Smooth muscle cell (in vitro differentiated cells): ENCODE results near the gene CEP57. TPM values are rescaled to one million over a fixed set of nuclear protein-coding genes. Genes with fewer than 3 reads are reported as not detected.

Experiments
- DNase-seq: peaks from one replicate; lab custom pipeline; 2025; ENCODE audit not compliant: unreplicated experiment; lab: John Stamatoyannopoulos, UW
- H2AFZ ChIP-seq: fragments of 200-600 bp; sonication (generic); 2 replicates; pipeline ENCODE4 v1.6.0; 2016; ENCODE audit warnings: antibody characterized with exemption, low read depth, mild to moderate bottlenecking
- H3F3A ChIP-seq: fragments of 200-600 bp; sonication (generic); 2 replicates; pipeline ENCODE4 v1.6.0; 2017; ENCODE audit warnings: antibody characterized with exemption, low read depth
- H3K27ac ChIP-seq: fragments of 200-600 bp; sonication (generic); 2 replicates; pipeline ENCODE4 v1.5.1; 2016; ENCODE audit warnings: low read depth, mild to moderate bottlenecking
- H3K27me3 ChIP-seq: fragments of 200-600 bp; sonication (generic); 2 replicates; pipeline ENCODE4 v1.6.1; 2016; ENCODE audit warnings: low read depth, mild to moderate bottlenecking
- H3K36me3 ChIP-seq: fragments of 200-600 bp; sonication (generic); 2 replicates; pipeline ENCODE4 v1.5.1; 2016; ENCODE audit warnings: low read depth
- H3K4me1 ChIP-seq: fragments of 200-600 bp; sonication (generic); 2 replicates; pipeline ENCODE4 v1.5.1; 2016; ENCODE audit warnings: low read depth
- H3K4me2 ChIP-seq: fragments of 200-600 bp; sonication (generic); 2 replicates; pipeline ENCODE4 v1.6.0; 2016; ENCODE audit warnings: mild to moderate bottlenecking
- H3K4me3 ChIP-seq: fragments of 200-600 bp; sonication (generic); 2 replicates; pipeline ENCODE4 v1.5.1; 2016; ENCODE audit warnings: mild to moderate bottlenecking
- H3K79me2 ChIP-seq: fragments of 200-600 bp; sonication (generic); 2 replicates; pipeline ENCODE4 v1.6.0; 2016; ENCODE audit warnings: low read depth, mild to moderate bottlenecking
- H3K9ac ChIP-seq: fragments of 200-600 bp; sonication (generic); 2 replicates; pipeline ENCODE4 v1.6.0; 2016; ENCODE audit warnings: low read depth
- H3K9me3 ChIP-seq: fragments of 200-600 bp; sonication (generic); replicated peaks from 2 replicates; pipeline ENCODE4 v1.5.1; 2016; ENCODE audit warnings: low read depth
- H4K20me1 ChIP-seq: fragments of 200-600 bp; sonication (generic); 2 replicates; pipeline ENCODE4 v1.6.0; 2016; ENCODE audit warnings: low read depth
- CTCF ChIP-seq: fragments of 200-600 bp; sonication (generic); IDR thresholded peaks from 2 replicates; pipeline ENCODE4 v1.5.1; 2017; ENCODE audit warnings: borderline replicate concordance, mild to moderate bottlenecking, antibody characterized with exemption; ENCODE audit not compliant: insufficient read depth, poor library complexity, severe bottlenecking
- WGBS: methylation state at CpG from one replicate; pipeline ENCODE4 v1.1.7; 2016; ENCODE audit warnings: low lambda C conversion rate; 5-methylcytosine and 5-hydroxymethylcytosine counted together
- polyA plus RNA-seq: library from polyadenylated mRNA; unstranded; fragments of >200 nt; fragmentation: Nextera tagmentation; extraction: Ambion mirVana; gene quantifications from 2 replicates; pipeline ENCODE4 v1.2.1, GENCODE V29; 2016
- total RNA-seq: library from RNA; depleted of rRNA; stranded (reverse); fragments of >200 nt; gene quantifications from 2 replicates; pipeline ENCODE4 v1.2.3, GENCODE V29; 2014

Gene CEP57
- total and polyA plus RNA-seq, 2 experiments from 2014 or later, result 37.4 to 67.7 TPM

- H3K27me3 ChIP-seq, result no peaks in the 10 kb centered on the region
These were observed 9.2 kb downstream of the CEP57 start for GRCh38 chr11:95799546-95799945.

DNA sequence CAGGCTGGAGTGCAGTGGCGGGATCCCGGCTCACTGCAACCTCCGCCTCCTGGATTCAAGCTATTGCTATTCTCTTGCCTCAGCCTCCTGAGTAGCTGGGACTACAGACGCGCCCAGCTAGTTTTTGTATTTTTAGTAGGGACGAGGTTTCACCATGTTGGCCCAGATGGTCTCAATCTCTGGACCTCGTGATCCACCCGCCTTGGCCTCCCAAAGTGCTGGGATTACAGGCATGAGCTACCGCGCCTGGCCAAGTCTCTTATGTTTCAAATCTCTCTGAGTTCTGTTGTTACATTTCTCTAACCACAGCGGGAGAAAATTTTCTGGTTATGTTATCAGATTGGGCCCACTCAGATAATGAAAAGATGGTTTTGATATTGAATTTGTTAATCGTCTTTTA lies 10.1 kb downstream of the CEP57 start:
- Histone ChIP-seq H3K36me3 (peaks cover 3% of the 10 kb centered on the region), H3K27ac (peak overlapping the region; percentile 81), H2AFZ (no peak overlapping the region), H3F3A (peaks cover 24% of the 10 kb centered on the region), H3K9ac (peak overlapping the region; percentile 15), H4K20me1 (peaks cover 4% of the 10 kb centered on the region), H3K4me2 (peak overlapping the region; percentile 19), H3K9me3 (no peaks in the 10 kb centered on the region), H3K4me3 (no peak overlapping the region), H3K79me2 (peaks cover 39% of the 10 kb centered on the region), H3K4me1 (peaks cover 5% of the 10 kb centered on the region), H3K27me3 (no peaks in the 10 kb centered on the region)
- no peak for DNase-seq
- WGBS, result 36% methylated on average over 12 of the region's 12 CpGs
- TF ChIP-seq CTCF, result no peak

More at GRCh38 chr11:95799546-95799945, 9.2 kb downstream of the CEP57 start:
- DNase-seq, result no peak
- H2AFZ ChIP-seq, result no peak overlapping the region
- peak overlapping the region; percentile 50 for H3K9ac ChIP-seq
- peaks cover 5% of the 10 kb centered on the region for H3K4me1 ChIP-seq
- no peak overlapping the region for H3K4me3 ChIP-seq
- H3K27ac ChIP-seq, result peak overlapping the region; percentile 81
- no peaks in the 10 kb centered on the region for H3K36me3 ChIP-seq
- H3K4me2 ChIP-seq, result peak overlapping the region; percentile 19
- no peaks in the 10 kb centered on the region for H3K9me3 ChIP-seq
- peaks cover 44% of the 10 kb centered on the region for H3K79me2 ChIP-seq
- no peak for TF ChIP-seq CTCF
- WGBS, result 18% methylated on average over 1 of the region's 1 CpG
- H3F3A ChIP-seq, result peaks cover 24% of the 10 kb centered on the region
- H4K20me1 ChIP-seq, result peaks cover 4% of the 10 kb centered on the region

DNA sequence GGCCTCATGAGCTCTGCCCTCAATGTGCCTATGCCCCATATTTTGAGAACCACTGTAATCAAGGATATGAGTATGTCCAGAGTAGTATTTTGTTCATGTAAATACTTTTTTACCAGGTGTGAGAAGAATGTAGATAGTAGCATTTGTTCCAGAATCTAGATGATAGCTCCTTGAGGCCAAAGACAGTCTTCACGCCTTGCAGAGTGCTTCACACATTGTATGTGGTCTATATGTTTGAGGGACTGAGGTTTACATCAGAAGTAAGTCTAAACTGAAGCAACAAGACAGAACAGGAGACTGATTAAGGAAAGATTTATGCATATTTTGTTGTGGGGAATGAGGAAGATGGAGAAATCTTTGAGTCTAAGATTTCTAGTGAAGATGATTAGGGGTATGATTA lies 12.5 kb downstream of the CEP57 start:
- no peaks in the 10 kb centered on the region for H3K27me3 ChIP-seq
- H3K27ac ChIP-seq, result no peak overlapping the region
- H3K4me1 ChIP-seq, result peaks cover 5% of the 10 kb centered on the region
- no peak overlapping the region for H3K4me2 ChIP-seq
- no peaks in the 10 kb centered on the region for H4K20me1 ChIP-seq
- no peaks in the 10 kb centered on the region for H3K9me3 ChIP-seq
- TF ChIP-seq CTCF, result no peak
- no peak overlapping the region for H2AFZ ChIP-seq
- DNase-seq, result no peak
- H3K4me3 ChIP-seq, result no peak overlapping the region
- H3K79me2 ChIP-seq, result peaks cover 15% of the 10 kb centered on the region
- peaks cover 4% of the 10 kb centered on the region for H3K36me3 ChIP-seq
- H3F3A ChIP-seq, result peaks cover 24% of the 10 kb centered on the region
- H3K9ac ChIP-seq, result no peak overlapping the region
- WGBS, result 93% methylated on average over 1 of the region's 1 CpG

GRCh38 chr11:95803973-95804372 lies 13.7 kb downstream of the CEP57 start:
- Histone ChIP-seq H3K9ac (no peak overlapping the region), H3K79me2 (peaks cover 5% of the 10 kb centered on the region), H4K20me1 (no peaks in the 10 kb centered on the region), H3K27ac (no peak overlapping the region), H3K4me1 (peaks cover 5% of the 10 kb centered on the region), H3K4me2 (no peak overlapping the region), H3F3A (peaks cover 16% of the 10 kb centered on the region), H3K4me3 (no peak overlapping the region), H3K36me3 (peaks cover 4% of the 10 kb centered on the region), H3K27me3 (no peaks in the 10 kb centered on the region), H2AFZ (no peak overlapping the region), H3K9me3 (no peaks in the 10 kb centered on the region)
- 100% methylated on average over 2 of the region's 2 CpGs for WGBS
- no peak for TF ChIP-seq CTCF
- no peak for DNase-seq
